ENCODE data around the gene OR2C1.

The OR2C1 gene

DNA sequence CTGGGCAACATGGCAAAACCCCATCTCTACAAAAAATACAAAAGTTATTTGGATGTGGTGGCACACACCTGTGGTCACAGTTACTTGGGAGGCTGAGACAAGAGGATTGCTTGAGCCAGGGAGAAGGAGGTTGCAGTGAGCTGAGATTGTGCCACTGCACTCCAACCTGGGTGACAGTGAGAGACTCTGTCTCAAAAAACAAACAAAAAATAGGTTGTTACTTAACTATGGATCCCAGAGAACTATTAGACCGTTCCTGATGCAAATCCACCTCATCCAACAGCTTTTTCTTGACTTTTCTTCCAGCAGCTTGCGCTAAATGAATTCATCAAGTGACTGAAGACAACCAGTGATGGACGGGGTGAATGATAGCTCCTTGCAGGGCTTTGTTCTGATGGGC lies at the start of gene OR2C1:
TSS of gene OR2C1 (plus strand) at position 301 of the 400 bp plus-strand sequence. CDS start at position 353, 52 bp downstream.
- DNase-seq = no peak

DNA sequence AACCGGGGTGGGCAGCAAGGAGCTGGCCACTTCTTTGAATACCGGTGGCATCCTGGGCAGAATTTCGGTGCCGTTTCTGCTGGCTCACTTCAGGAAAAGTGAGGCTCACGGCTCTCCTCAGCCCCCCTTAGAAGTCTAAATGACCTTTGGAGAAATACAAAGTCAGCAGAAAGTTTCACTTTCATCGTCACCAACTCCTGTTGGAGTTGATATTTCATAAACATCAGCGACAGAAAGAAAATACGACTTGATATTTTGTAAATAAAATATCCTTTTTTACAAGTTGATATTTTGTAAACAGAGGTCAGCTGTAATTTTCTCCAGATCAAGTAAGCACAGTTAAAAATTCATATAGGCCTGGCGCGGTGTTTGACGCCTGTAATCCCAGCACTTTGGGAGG lies 49.6 kb upstream of the OR2C1 start:
- no peak for DNase-seq

DNA sequence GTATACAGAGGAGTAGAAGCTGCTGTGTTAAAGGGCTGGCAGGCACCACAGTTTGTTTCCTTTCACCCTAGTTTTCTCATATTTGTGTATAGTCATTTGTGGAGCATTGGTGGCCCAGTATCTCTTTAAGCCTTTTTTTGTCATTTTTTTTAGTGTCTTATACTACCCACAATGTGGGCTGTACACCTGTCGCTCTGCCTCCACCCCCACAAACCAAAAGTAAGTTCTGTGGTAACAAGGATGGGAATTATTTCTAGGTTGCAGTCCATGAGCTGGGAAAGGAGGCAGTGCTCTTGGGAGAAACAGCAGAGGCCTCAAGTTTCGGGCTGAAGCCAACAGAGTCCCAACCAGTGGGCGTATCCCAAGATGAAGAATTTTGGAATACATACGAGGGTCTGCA lies 44.2 kb upstream of the OR2C1 start:
- DNase-seq = no peak

DNA sequence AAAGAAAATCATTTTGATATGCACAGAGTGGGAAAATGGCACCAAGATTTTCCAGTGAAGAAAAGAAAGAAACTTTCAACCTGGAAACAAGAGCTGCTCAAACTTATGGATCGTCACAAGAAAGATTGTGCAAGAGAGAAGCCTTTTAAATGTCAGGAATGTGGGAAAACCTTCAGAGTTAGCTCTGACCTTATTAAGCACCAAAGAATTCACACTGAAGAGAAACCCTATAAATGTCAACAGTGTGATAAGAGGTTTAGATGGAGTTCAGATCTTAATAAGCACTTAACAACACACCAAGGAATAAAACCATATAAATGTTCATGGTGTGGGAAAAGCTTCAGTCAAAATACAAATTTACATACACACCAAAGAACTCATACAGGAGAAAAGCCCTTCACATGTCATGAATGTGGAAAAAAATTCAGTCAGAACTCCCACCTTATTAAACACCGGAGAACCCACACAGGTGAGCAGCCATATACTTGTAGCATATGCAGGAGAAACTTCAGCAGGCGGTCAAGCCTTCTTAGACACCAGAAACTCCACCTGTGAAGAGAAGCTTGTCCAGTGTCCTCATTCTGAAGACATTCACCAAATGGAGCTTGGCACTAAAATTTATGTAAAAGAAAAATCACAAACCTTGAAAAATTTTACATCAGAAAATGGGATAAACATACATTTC lies 38.2 kb upstream of the OR2C1 start:
- peak; percentile 47 for DNase-seq

DNA sequence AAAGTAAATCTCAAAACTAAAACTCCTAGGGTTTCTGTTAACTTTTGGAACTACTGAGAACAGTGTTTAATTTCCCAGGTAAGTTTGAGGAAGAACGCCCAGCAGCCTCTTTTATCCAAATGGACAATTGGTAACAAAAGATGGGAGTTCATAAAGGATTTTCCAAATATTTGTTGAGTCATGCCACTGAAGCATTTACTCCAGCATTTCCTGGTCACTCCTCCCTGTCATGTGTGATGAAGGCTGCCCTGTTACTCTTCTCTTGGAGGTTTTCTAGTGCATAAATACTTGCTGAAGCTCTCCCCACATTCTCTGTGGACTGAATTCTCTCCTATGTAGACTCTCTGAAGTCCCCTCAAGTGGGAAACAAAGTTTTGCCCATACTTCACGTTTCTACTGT lies 33.9 kb upstream of the OR2C1 start:
- DNase-seq = no peak

DNA sequence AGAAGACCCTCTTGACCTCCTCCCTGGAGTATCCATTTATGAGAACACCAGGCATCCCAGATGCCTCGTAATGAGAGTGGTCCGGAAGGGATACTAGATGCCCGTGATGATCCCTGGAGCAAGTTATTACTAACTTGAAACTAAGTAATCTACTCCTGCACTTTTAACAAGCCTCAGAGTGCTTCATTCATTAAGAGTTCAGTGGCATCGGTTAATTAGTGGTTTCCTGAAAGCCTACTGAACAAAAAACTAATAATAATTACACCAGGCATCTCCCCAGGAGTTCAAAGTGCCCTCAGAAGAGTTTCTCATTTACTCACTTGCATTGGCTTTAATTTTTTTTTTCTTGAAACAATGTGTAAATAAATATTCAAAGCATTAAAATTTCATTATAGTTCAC lies 28.2 kb upstream of the OR2C1 start:
- DNase-seq = no peak

DNA sequence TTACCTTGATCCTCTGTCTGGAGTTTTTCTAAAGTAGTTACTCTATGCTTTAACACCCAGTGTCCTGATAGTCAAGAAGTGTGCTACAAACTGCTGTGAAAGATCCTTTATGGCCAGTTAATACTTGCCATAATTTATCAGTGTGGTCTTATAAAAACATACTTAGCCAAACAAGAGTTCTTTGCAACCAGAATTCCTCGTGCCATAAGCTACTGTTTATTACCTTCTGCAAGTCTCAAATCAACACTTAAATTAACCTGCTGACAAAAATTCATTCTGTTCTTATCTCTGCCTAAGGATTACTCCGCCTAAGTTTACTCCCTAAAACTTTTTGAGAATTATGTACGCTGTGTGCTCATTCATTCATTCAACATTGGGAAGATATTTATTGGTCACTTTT lies 27.6 kb upstream of the OR2C1 start:
- DNase-seq = no peak

DNA sequence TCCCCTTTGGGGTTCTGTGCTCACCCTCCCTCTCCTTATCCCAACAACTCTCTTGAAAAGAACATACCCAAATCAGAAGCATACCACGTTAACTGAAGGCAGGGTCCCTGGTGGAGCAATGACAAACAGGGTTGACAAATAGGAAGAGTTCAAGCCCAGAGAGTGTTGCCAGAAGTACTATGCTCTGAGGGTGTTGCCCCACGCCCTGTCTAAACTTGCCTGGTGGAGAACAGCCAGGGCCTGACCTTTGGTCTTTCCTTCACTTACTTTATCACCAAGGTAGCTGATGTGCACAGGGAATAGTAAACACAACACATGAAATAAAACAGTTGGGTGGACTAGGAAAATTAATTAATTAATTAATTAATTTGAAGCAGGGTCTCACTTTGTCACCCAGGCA lies 27.0 kb upstream of the OR2C1 start:
- DNase-seq = no peak

DNA sequence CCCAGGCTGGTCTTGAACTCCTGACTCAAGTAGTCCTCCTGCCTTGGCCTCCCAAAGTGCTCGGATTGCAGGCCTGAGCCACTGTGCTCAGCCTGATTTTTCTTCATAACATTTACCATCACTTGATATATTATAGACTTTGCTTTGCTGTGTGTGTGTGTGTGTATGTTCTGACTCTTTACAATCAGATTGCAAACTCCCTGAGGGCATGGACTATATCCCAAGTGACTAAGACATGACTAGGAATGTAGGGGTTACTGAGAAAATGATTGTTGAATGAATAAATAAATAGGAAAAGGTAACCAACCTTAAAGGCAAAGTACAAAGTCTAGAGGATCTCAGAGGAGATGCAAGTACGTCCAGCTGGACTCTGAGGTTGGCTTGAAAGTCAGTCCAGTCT lies 9.6 kb upstream of the OR2C1 start:
- no peak for DNase-seq

DNA sequence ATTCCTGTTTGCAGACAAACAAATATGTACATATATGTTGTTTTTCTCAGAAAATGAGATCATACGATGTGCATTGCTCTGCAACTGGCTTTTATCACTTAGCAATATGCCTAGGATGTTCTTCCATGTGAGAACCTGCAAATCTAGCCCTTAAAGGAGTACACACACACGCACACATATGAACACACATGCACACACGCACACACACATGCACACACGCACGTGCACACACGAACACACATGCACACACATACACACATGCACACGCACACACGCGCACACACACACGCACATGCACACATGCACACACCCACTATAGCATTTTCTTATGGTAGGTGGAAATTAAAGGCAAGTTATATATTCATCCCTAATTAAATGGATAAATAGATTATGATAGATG lies 8.1 kb upstream of the OR2C1 start:
- DNase-seq = no peak

DNA sequence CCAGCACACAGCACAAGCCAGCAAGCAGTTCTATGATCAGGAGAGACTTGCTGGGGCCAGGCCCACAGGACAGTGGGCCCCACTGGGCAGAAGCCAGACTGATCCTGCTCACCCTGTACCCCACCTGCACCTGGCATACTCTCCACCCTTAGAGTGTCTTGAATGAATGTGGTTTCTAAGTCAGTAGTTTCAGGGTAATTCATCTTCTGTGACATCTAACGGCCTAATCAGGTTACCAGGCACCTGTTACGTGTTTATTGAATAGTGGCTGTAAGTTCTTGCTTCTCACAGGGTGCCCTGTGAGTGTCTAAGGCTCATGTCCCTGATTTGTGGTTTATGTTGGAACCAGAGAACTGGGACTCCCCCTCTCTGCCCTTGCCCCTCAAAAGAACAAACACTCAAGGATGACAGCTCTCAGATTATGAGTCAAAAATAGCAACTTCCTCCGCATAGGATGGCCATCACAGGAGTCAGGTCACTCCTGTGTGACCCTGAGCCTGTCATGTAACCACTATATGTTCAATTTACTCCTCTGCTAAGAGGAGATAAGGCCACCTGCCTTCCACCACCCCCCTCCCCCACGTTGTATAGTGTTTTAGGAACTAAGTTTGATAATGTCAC lies 7.0 kb upstream of the OR2C1 start:
- DNase-seq = no peak

DNA sequence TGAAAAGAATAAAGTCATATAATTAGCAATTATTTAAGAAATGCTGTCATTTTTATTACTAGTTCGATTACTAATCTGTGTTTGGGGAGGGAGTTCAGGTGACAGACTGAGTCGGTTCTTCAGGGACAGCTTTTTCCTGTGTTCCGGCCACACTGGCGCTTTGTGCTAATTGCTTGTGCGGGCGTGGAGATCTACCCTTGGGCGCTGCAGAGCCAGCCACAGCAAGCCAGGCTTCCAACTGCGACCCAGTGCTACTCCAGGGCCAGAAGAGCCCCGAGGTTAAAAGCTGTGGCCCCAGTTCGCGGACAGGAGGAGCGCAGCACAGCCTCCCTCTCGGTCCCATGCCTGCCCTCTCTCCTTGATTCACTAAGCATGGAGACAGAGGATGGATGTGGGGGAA lies 6.5 kb upstream of the OR2C1 start:
- no peak for DNase-seq

DNA sequence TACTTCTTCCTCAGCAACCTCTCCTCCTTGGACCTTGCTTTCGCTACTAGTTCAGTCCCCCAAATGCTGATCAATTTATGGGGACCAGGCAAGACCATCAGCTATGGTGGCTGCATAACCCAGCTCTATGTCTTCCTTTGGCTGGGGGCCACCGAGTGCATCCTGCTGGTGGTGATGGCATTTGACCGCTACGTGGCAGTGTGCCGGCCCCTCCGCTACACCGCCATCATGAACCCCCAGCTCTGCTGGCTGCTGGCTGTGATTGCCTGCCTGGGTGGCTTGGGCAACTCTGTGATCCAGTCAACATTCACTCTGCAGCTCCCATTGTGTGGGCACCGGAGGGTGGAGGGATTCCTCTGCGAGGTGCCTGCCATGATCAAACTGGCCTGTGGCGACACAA lies 429 bp downstream of the OR2C1 start:
- DNase-seq = no peak

DNA sequence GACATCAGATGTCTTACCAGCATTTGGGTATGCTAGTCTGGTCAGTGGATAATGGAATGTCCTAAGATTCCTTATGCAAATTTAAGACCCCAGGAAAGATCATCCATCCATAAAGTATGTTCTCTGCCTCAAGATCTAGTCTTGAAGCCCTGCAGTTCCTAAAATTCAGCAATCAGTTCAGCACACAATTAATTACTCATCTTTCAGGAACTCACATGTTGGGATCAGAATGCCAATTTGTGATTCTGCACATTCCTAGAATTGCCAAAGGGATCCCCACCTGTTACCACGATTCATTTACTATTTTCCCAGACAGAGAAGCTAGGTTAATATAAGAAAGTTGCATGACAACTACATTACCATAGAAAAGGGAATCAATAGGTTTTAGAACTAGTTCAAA lies 3.2 kb downstream of the OR2C1 start:
- no peak for DNase-seq

DNA sequence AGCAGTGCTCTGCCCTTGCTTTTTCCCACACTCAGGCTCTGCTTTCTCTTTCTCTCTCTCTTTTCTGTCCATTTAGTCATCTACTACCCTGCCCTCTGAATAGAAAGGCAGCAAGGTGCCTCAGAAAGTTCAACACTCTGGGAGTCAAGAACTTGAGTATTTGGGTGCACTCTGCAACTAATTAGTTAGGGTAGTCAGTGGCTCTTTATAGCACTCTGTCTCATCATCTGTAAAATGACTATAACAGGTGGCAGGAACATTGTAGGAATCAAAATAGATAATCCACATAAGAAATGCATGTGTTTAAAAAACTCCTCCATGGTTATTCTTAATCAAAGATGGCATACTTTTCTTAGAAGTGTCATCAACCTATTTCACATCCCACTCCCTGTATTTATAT lies 7.2 kb downstream of the OR2C1 start:
- DNase-seq = no peak

DNA sequence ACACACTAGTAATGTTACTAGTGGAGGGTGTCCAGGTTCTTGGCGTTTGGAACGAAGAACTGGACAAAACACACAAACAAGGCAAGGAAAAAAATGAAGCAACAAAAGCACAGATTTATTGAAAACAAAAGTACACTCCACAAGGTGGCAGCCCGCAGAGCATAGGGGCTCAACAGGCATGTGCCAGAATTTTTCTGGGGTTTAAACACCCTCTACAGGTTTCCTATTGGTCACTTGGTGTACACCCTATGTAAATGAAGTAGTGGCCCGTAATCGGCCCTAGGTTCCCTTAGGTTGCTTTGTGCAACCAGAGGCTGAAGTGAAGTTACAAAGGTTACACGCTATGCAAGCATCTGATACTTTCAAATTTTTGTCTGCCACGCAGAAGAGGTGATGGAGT lies 8.1 kb downstream of the OR2C1 start:
- DNase-seq = no peak

DNA sequence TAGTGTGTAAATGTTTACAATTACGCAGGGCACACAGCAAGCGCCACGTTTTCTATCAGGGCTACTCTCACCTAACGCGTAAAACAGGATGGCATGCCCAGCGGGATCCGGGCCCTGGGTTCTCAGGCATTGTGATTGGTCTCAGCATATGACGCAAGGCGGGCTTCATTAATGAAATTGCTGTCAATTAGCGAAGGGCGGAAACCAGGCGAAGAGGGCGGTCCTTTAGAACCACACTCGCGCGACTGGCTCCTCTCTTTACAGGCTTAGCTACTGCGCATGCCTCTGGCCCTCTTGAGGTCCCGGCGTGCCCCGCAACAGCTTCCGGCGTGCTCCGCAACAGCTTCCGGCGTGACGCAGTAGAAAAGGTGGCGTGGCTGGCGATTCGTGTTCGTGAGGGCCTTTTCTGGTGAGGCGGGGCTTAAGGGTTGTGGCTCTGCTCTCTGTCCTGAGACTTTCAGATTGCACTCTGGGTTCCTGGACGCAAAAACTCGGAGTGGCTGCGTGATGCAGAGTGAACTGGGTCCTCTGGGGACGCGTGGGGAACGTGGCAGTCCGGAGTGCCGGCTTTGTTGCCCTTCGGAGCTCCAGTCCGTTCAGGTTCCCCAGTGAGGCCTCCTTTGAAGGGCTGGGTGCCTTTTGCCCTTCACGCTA lies 9.2 kb downstream of the OR2C1 start:
- peak; percentile 91 for DNase-seq

DNA sequence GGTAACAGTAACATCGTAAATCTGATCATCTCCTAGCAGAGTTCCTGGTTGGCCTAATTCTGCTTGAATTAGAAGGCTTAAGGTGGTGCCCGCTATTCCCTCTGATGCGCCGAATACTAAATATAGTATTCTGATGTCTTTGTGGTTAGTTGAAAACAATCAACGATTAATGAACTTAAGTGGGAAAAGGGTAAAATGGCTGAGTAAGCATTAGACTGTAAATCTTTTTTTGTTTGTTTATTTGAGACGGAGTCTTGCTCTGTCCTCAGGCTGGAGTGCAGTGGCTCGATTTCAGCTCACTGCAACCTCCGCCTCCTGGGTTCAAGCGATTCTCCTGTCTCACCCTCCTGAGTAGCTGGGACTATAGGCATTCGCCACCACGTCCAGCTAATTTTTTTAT lies 13.4 kb downstream of the OR2C1 start:
- DNase-seq = no peak

DNA sequence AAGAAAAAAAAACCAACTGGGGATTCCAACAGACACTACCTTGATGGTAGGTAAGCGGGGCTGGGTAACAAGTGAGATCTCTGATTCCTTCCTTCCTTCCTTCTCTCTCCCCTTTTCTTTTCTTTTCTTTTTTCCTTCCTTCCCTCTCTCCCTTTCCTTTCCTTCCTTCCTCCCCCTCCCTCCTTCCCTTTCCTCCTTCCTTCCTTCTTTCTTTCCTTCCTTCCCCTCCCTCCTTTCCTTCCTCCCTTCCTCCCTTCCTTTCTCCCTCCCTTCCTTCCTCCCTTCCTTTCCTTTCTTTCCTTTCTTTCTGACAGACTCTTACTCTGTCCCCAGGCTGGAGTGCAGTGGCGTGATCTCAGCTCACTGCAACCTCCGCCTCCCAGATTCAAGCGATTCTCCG lies 20.0 kb downstream of the OR2C1 start:
- DNase-seq = no peak

DNA sequence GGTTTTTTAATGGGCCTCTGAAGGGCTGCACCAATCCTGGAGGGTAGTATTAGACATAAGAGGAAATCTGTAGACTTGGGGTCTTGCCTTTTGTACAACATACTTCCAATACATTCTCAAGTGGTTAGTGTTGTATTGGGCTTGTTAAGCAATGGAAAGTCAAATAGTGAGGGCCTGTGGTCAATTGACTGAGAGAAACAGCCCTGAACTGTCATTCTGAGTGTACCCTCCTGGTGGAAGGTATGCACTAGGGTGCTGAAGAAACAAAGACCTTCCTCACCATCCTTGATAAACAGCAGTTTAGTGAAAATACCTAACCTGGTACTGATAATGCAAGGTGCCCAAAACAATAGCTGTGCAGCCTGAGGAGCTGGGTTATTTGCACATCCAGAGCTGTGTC lies 22.2 kb downstream of the OR2C1 start:
- DNase-seq = no peak

DNA sequence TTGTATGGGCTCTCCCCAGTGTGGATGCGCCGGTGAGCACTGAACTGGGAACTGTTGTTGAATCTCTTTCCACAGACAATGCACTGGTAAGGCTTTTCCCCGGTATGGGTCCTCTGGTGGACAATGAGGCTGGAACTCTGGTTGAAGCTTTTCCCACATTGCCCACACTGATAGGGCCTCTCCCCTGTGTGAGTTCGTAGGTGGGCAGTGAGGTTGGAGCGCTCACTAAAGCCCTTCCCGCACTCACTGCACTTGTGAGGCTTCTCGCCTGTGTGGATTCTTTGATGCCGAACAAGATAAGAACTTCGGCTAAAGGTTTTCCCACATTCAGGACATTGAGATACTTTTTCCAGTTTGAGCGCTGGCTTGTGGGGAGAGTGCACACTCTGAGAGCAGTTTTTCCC lies 27.4 kb downstream of the OR2C1 start:
- no peak for DNase-seq

DNA sequence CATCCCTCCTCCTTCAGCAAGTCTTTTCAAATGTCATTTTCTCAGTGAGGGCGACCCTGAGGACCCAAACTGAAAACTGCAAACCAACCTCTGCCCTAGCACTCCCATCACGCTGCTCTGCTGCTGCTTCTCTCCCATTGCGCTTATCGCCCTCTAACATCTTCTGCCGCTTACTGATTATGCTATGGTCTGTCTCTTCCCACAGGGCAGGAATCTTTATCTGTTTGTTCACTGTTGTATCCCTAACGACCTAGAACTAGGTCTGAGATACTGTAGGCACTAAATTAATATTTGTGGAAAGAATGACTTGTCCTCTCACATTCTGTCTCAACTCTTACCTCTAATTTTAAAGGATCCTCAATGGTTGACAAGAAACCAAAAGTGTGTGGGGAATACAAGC lies 32.6 kb downstream of the OR2C1 start:
- no peak for DNase-seq

DNA sequence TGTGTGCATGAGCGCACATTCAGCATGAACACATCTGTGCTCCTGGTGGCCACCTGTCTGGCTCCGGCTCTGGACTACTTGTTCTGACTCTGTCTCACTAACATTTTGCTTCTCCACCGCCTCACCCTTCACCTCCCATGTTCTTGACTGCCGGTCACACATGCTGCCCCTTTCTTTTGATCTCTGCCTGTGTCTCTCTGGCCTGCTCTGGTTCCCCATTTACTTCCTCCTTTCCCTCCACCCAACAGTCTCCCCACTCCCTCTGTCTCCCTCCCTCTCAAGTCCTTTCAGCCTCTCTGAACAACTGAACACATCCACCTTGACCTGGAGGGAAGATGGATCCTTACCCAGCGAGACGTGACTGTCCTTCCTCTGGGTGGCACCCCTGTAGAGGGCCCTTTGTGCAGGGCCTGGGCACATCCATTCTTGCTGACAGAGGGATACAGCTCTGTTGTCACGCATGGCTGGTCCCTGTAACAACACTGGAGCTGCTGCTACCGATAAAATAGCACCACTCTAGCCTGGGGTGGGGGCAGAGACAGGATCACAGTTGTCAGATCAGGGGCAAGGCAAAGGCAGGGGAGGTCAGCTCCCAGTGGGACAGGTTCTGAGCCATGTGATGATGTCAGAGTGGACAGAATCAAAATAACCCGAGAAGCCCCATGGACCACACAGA lies 34.1 kb downstream of the OR2C1 start:
- DNase-seq = no peak

DNA sequence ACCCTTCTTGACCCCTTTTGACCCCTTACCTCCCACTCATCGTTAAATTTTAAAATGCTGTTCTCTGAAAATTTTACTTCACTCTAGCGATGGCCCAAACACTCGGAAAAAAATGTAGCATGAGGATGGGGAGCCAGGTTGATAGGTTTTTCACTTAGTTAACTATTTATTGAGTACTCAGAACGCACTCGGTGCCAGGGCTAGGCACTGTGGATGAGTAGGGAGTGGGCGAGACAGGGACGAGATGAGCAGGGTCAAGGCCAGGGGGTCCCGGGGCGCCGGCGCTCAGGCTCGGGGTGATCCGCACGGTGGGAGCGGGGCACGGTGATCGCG lies 44.7 kb downstream of the OR2C1 start:
- DNase-seq = no peak
